Inflammatory macrophage treated with lipopolysaccharide for 4 hours (primary cell): Measurements from ENCODE around the gene FAF1.
"Not testable (repeated sequence)": the region's sequence is repeated elsewhere in the genome, so short reads cannot be mapped to it uniquely, and the experiment has no call there.

Source experiments
- DNase-seq: peaks from one replicate; pipeline ENCODE4 v3.0.0-alpha.2; 2020

The FAF1 gene

GRCh38 chr1:50750021-50750619 is 209.9 kb downstream of the FAF1 start:
- DNase-seq, result no peak

- no peak for DNase-seq
Observed at GRCh38 chr1:50747394-50747793, 212.7 kb downstream of the FAF1 start.

- no peak for DNase-seq
Observed at GRCh38 chr1:50742523-50742922, 217.5 kb downstream of the FAF1 start.

- DNase-seq, result no peak
Observed at GRCh38 chr1:50739125-50739524, 220.9 kb downstream of the FAF1 start.

DNA sequence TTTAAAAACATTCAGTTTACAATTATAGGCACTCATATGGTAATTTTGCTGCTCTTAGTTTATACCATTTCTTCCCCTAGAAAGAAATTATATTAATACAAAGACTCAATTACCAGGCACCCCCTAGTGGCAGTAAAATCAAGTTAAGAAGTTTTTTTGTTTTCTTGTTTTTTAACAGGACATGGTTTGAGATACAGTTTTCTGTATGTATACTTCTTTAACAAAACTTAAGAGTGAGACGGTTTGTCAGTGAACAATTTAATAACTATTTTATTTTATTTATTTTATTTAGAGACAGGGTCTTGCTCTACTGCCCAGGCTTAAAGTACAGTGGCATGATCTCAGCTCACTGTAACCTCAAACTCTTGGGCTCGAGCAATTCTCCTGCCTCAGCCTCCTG is 224.6 kb downstream of the FAF1 start:
- peak; percentile 15 for DNase-seq

DNA sequence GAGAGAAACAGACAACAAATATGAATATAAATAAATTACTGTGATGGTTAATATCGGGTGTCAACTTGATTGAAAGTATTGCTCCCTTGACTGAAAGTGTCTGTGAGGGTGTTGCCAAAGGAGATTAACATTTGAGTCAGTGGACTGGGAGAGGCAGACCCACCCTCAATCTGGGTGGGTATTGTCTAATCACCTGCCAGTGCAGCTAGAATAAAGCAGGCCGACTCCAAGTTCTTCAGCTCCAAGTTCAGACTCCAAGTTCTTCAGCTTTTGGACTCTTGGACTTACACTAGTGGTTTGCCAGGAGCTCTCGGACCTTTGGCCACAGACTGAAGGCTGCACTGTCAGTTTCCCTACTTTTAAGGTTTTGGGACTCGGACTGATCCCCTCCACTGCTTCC is 232.5 kb downstream of the FAF1 start:
- not testable (repeated sequence) for DNase-seq

DNA sequence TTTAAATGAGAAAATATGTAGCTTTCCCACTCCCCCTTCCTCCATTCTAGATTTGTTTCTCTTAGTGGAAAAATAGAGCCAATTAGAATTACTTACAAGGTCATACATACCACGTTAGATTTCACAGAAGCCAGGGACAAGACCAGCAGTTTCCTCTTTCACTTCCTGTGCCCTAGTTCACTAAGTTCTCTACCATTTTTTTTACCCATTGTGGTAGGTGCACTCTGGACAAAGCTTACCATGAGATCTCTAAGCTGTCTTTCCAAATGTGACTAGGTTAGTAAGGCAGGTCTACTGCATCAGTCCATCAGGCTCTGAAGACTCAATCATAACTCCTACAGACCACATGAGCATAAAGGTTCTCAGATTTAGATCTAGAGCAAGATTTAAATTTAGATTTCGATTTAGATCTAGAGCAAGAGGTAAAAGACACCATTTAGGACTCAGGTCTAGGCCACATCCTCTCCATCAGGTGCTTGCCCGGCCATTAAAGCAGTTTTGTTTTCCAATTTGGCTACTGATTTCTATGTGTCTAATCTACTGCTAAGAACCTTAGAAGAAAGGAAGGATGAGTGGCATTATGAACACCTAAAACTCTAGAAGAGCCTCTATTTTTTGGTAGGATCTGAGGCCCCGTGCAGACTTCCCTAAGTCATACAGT is 235.3 kb downstream of the FAF1 start:
- peak; percentile 58 for DNase-seq

DNA sequence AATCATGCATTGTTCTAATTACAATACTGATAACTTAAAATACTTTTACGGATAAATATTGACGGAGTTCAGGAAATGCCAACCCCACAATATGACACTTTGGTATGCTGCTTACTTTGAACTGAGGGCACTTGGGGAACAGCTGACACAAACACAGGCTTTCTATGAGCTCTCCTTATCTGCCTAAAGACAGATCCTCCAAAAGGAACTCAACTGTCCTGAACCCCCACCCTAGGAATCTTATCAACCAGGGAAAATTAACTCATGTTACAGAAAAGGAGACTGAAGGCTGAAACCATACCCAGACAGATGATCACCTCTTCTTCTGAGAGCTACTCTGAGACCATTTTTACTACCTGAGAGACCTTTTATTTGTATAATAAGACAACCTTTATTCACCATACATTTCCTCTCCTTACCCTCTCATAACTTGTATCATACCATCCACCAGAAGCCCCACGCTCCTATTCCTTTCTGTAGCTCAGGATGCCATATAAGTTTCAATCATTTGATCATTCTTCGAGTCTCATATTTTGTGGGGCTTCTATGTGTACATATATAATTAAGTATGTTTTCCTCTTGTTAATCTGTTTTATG is 239.5 kb downstream of the FAF1 start:
- DNase-seq, result no peak

- DNase-seq, result no peak
Observed at GRCh38 chr1:50719126-50719525, 240.9 kb downstream of the FAF1 start.

DNA sequence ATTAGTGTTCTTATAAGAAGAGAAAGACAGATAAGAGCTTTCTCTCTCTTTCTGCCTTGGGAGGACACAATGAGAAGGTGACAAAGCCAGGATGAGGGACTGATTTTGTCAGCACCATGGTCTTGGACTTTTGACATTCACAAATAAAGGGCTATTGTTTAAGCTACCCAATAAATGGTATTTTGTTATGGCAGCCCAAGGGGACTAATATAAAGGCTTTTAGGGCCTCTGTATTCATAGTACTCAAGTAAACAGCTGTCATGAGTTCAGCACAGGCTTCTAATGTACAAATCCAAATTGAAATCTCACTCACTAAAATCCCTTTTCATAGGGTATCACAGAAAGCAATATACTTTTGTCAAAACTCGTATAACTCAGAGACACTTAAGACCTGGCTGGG is 242.7 kb downstream of the FAF1 start:
- DNase-seq, result no peak

- not testable (repeated sequence) for DNase-seq
Observed at GRCh38 chr1:50716455-50716854, 243.6 kb downstream of the FAF1 start.

GRCh38 chr1:50710099-50710498 is 250.0 kb downstream of the FAF1 start:
- no peak for DNase-seq

- DNase-seq, result no peak
Observed at GRCh38 chr1:50707824-50708223, 252.2 kb downstream of the FAF1 start.

GRCh38 chr1:50705699-50706098 is 254.4 kb downstream of the FAF1 start:
- DNase-seq, result no peak

- DNase-seq, result no peak
Observed at GRCh38 chr1:50705041-50705440, 255.0 kb downstream of the FAF1 start.

GRCh38 chr1:50704126-50704525 is 255.9 kb downstream of the FAF1 start:
- peak; percentile 36 for DNase-seq

DNA sequence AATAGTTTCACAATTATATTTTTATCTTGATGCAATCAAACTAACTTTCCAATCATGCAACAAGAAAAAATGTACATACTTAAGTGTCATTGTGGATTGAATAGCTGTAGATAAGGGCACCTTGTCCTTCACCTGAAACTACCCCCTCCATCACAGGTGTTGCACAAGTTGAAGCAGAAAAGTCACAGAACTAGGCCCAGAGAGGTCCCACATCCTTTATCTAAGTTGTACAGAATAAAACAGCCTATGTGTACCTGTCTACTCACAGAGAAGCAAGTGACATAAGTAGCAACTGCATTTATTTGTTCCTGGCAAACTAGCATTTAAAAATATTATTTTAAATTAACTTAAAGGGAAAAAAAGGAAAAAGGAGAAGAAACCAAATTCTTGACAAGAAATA is 256.8 kb downstream of the FAF1 start:
- no peak for DNase-seq

- DNase-seq, result no peak
Observed at GRCh38 chr1:50702395-50702794, 257.7 kb downstream of the FAF1 start.

DNA sequence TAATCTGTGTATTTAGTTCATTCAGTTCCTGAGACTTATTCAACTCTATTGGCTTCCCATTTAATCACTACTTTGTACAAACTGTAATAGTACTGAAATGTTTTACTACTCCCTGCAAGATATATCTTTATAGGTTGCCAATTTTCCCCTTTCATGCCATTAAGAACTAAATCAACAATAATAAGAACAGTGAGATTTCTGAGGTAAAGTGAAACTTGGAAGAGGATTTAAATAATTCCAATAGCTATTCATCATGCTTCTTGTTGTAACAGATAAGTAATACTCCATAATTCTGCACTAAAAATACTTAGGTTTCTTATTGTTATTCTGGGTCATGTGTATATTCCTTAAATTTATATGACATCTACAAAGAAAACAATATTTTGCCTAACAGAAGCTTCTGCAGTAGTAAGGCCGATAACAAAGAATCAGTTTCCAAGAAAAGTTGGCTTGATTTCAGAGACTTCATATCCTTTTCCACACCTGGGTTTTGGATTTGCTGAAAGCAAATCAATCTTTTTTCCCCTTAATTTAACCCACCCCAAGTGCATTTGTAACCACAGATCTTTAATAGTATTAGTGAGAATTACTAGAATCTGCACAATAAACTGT is 258.3 kb downstream of the FAF1 start:
- no peak for DNase-seq

DNA sequence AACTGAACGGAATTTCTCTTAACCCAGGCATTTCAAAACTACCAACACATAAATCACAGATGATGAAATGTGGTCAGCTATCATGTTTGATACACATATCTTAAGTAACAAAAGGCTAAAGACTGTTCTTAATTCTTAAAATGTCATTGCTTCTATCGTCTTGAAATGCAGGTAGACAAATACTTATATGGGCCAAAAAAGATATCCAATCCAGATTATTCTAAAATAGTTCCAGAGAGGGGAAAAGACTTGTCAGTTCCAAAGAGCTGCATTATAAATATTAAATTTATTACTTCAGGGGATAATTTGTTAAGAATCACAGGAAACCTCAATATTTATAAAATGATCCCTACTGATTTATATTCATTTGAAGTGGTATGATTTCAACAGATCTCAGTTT is 259.4 kb downstream of the FAF1 start:
- no peak for DNase-seq

DNA sequence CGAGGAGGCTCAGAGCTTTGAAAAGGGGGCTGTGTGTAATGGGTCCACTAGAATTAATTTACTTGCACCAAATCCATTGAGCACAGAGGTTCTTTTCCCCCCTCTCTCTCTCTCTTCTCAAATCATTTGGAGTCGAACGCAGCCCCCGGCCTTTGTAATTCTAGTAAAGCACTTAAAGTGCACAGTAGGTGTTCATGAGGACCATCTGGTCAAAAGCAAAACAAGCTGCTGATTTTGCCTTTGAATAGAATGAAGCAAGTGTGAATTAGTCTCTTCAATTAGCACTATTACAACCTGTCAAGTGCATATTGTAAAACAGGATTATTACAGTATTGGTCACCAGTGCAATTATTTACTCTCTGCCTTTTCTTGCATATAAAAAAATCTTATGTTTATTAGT is 259.9 kb downstream of the FAF1 start:
- no peak for DNase-seq

- no peak for DNase-seq
Observed at GRCh38 chr1:50699795-50700194, 260.3 kb downstream of the FAF1 start.

GRCh38 chr1:50697440-50698421 is 262.3 kb downstream of the FAF1 start:
- DNase-seq, result no peak
